NB4 (cell line): ENCODE results near the gene TMEM145.

Experiments used
- DNase-seq: peaks from one replicate; pipeline ENCODE4 v3.0.0; 2010; ENCODE audit warnings: low read depth
- H3K4me3 ChIP-seq: one replicate; pipeline ENCODE4 v1.5.1; 2011; ENCODE audit warnings: mild to moderate bottlenecking, low read depth, low read length, moderate library complexity
- CTCF ChIP-seq: IDR thresholded peaks from one replicate; pipeline ENCODE4 v1.5.1; 2012; ENCODE audit warnings: low read depth, low read length
- MAX ChIP-seq: IDR thresholded peaks from 2 replicates; pipeline ENCODE4 v1.6.1; 2011; ENCODE audit warnings: low read depth, low read length
- MYC ChIP-seq: IDR thresholded peaks from 2 replicates; pipeline ENCODE4 v1.6.1; 2011; ENCODE audit warnings: low read depth, low read length
- POLR2A ChIP-seq: IDR thresholded peaks from 2 replicates; pipeline ENCODE4 v1.6.1; 2011; ENCODE audit warnings: mild to moderate bottlenecking; ENCODE audit not compliant: insufficient read length; ENCODE audit errors: extremely low read depth

Gene TMEM145

GRCh38 chr19:42291435-42291810 is 21.7 kb upstream of the TMEM145 start:
- TF ChIP-seq MYC (no peak), MAX (no peak), POLR2A (no peak), CTCF (no peak)
- H3K4me3 ChIP-seq = no peak overlapping the region
- no peak for DNase-seq

GRCh38 chr19:42292042-42292960 is 20.8 kb upstream of the TMEM145 start:
- no peak for DNase-seq
- H3K4me3 ChIP-seq = no peak overlapping the region
- no peak for TF ChIP-seq MAX
- TF ChIP-seq CTCF = no peak
- no peak for TF ChIP-seq POLR2A
- no peak for TF ChIP-seq MYC

GRCh38 chr19:42292963-42293362 is 20.1 kb upstream of the TMEM145 start:
- no peak overlapping the region for H3K4me3 ChIP-seq
- no peak for TF ChIP-seq CTCF
- TF ChIP-seq MYC = no peak
- no peak for TF ChIP-seq MAX
- TF ChIP-seq POLR2A = no peak
- DNase-seq = no peak

GRCh38 chr19:42293540-42293939 is 19.6 kb upstream of the TMEM145 start:
- H3K4me3 ChIP-seq = no peak overlapping the region
- TF ChIP-seq POLR2A = no peak
- no peak for TF ChIP-seq MYC
- TF ChIP-seq CTCF = no peak
- no peak for TF ChIP-seq MAX
- DNase-seq = no peak

- no peak overlapping the region for H3K4me3 ChIP-seq
- DNase-seq = no peak
- TF ChIP-seq MAX (no peak), MYC (no peak), CTCF (no peak)
These were observed 19.2 kb upstream of the TMEM145 start for GRCh38 chr19:42293948-42294347.
